GM23248 (cell line): ENCODE data around the gene ADCY7. TPM values are rescaled to one million over a fixed set of nuclear protein-coding genes. Genes with fewer than 3 reads are reported as not detected.
"Not testable (repeated sequence)": the region's sequence is repeated elsewhere in the genome, so short reads cannot be mapped to it uniquely, and the experiment has no call there.

Source experiments
- DNase-seq: peaks from one replicate; pipeline ENCODE4 v3.0.0-alpha.2; 2015
- H2AFZ ChIP-seq: fragments of 200-600 bp; sonication (generic); 2 replicates; pipeline ENCODE4 v1.6.1; 2016; ENCODE audit warnings: antibody characterized with exemption
- H3F3A ChIP-seq: fragments of 200-600 bp; sonication (generic); 2 replicates; pipeline ENCODE4 v1.6.1; 2016; ENCODE audit warnings: mild to moderate bottlenecking, antibody characterized with exemption, mixed run types; ENCODE audit not compliant: insufficient read depth
- H3K27ac ChIP-seq: fragments of 200-600 bp; sonication (generic); 2 replicates; pipeline ENCODE4 v1.5.1; 2016; ENCODE audit warnings: mild to moderate bottlenecking
- H3K27me3 ChIP-seq: fragments of 200-600 bp; sonication (generic); replicated peaks from 2 replicates; pipeline ENCODE4 v1.6.1; 2016; ENCODE audit warnings: mild to moderate bottlenecking; ENCODE audit not compliant: insufficient read depth
- H3K36me3 ChIP-seq: fragments of 200-600 bp; sonication (generic); 2 replicates; pipeline ENCODE4 v1.6.1; 2016; ENCODE audit warnings: low read depth, mild to moderate bottlenecking
- H3K4me1 ChIP-seq: fragments of 200-600 bp; sonication (generic); 2 replicates; pipeline ENCODE4 v1.6.1; 2016; ENCODE audit warnings: mild to moderate bottlenecking; ENCODE audit not compliant: insufficient read depth
- H3K4me2 ChIP-seq: fragments of 200-600 bp; sonication (generic); one replicate; pipeline ENCODE4 v1.6.1; 2016; ENCODE audit warnings: mild to moderate bottlenecking; ENCODE audit not compliant: unreplicated experiment
- H3K4me3 ChIP-seq: fragments of 200-600 bp; sonication (generic); 2 replicates; pipeline ENCODE4 v1.5.1; 2016; ENCODE audit warnings: mild to moderate bottlenecking
- H3K79me2 ChIP-seq: fragments of 200-600 bp; sonication (generic); 2 replicates; pipeline ENCODE4 v1.6.1; 2016; ENCODE audit warnings: mild to moderate bottlenecking; ENCODE audit not compliant: insufficient read depth
- H3K9ac ChIP-seq: fragments of 200-600 bp; sonication (generic); 2 replicates; pipeline ENCODE4 v1.6.1; 2016; ENCODE audit warnings: mild to moderate bottlenecking
- H3K9me2 ChIP-seq: fragments of 200-600 bp; sonication (generic); 2 replicates; pipeline ENCODE4 v1.6.1; 2016; ENCODE audit warnings: mixed run types, mild to moderate bottlenecking, moderate library complexity; ENCODE audit not compliant: insufficient read depth
- H3K9me3 ChIP-seq: fragments of 200-600 bp; sonication (generic); one replicate; pipeline ENCODE4 v1.6.1; 2017; ENCODE audit warnings: low read depth
- H4K20me1 ChIP-seq: fragments of 200-600 bp; sonication (generic); 2 replicates; pipeline ENCODE4 v1.6.0; 2016; ENCODE audit not compliant: insufficient read depth
- EZH2 ChIP-seq: fragments of 200-600 bp; sonication (generic); IDR thresholded peaks from 2 replicates; pipeline ENCODE4 v1.6.1; 2018; ENCODE audit warnings: antibody characterized with exemption, mild to moderate bottlenecking; ENCODE audit not compliant: insufficient read depth, poor library complexity, severe bottlenecking
- EZH2phosphoT487 ChIP-seq: fragments of 200-600 bp; sonication (generic); IDR thresholded peaks from 2 replicates; pipeline ENCODE4 v1.6.1; 2018; ENCODE audit warnings: antibody characterized with exemption, moderate library complexity, mild to moderate bottlenecking, low read depth; ENCODE audit not compliant: insufficient read depth
- WGBS, 2 experiments: methylation state at CpG; one replicate each; pipeline ENCODE4 v1.1.6; 2015 to 2017; ENCODE audit warnings: low lambda C conversion rate in 2 of 2, low coverage in 1 of 2; ENCODE audit errors: missing lambda C conversion rate in 2 of 2; 5-methylcytosine and 5-hydroxymethylcytosine counted together
- in situ Hi-C: fragments of 300-500 bp; cut with MboI; formaldehyde crosslinking; loops from 2 replicates; pipeline ENCODE4 v1.15.0; 2020
- polyA plus RNA-seq: library from polyadenylated mRNA; unstranded; fragments of >200 nt; fragmentation: Nextera tagmentation; extraction: Ambion mirVana; gene quantifications from 2 replicates; pipeline ENCODE4 v1.2.1, GENCODE V29; 2016
- total RNA-seq: library from RNA; depleted of rRNA; stranded (reverse); fragments of >200 nt; shearing (Covaris generic); gene quantifications from 2 replicates; pipeline ENCODE4 v1.2.3, GENCODE V29; 2014

Gene ADCY7
- total and polyA plus RNA-seq, 2 experiments from 2014 or later = 31.9 to 87.4 TPM

GRCh38 chr16:50235581-50235980, 30.8 kb upstream of the ADCY7 start:
- no peak overlapping the region for H3K9ac ChIP-seq
- in situ Hi-C loops = no loop called here
- no peaks in the 10 kb centered on the region for H3K79me2 ChIP-seq
- DNase-seq = peak; percentile 15
- no peaks in the 10 kb centered on the region for H3K9me3 ChIP-seq
- H3K27me3 ChIP-seq = no peaks in the 10 kb centered on the region
- H3K27ac ChIP-seq = no peak overlapping the region
- no peak for TF ChIP-seq EZH2
- TF ChIP-seq EZH2phosphoT487 = no peak
- no peak overlapping the region for H3K4me3 ChIP-seq
- H3K9me2 ChIP-seq = no peaks in the 10 kb centered on the region; the same call in 1 of the 2 replicates
- no peaks in the 10 kb centered on the region for H4K20me1 ChIP-seq
- H2AFZ ChIP-seq = no peak overlapping the region
- H3K36me3 ChIP-seq = 0 out of 2 replicates have a peak, but pooled peaks cover under 1% of the 10 kb centered on the region
- H3F3A ChIP-seq = peaks cover 29% of the 10 kb centered on the region
- 67 to 74% methylated on average over 4 to 6 of the region's 6 CpGs for WGBS, 2 experiments
- no peak overlapping the region for H3K4me2 ChIP-seq
- peaks cover 16% of the 10 kb centered on the region for H3K4me1 ChIP-seq

- 91 to 94% methylated on average over 3 of the region's 3 CpGs for WGBS, 2 experiments
- Histone ChIP-seq H3K4me3 (no peak overlapping the region), H3F3A (peaks cover 44% of the 10 kb centered on the region), H3K9me2 (no peaks in the 10 kb centered on the region), H3K4me1 (peaks cover 21% of the 10 kb centered on the region), H3K4me2 (no peak overlapping the region), H2AFZ (no peak overlapping the region), H3K79me2 (no peaks in the 10 kb centered on the region), H3K27me3 (no peaks in the 10 kb centered on the region), H3K36me3 (no peaks in the 10 kb centered on the region), H4K20me1 (no peaks in the 10 kb centered on the region), H3K9me3 (no peaks in the 10 kb centered on the region), H3K9ac (no peak overlapping the region), H3K27ac (no peak overlapping the region)
- TF ChIP-seq EZH2 (no peak), EZH2phosphoT487 (no peak)
- in situ Hi-C loops = no loop called here
- no peak for DNase-seq
Measured at GRCh38 chr16:50238314-50238713, 28.0 kb upstream of the ADCY7 start.

DNA sequence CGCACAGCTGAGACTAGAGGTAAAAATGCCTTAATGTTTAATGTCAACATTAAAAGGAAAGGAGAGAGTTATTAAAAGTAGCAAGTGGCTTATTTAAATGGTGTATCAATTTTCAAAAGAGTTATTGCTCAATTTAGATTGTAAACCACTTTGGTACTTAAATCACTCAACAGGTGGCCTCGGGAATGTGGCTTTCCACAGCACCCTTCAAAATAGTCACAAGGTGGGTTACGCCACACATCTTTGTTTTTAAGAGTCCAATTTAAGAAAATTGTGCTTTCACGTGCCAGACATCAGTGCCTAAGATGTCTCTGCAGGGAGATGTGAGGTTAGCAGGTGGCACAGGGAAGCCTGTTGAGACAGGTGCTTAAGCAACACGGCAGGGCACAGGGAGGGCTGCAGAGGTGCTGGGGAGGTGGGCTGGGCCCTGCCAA, 27.5 kb upstream of the ADCY7 start:
- Histone ChIP-seq H2AFZ (no peak overlapping the region), H3K9me2 (no peaks in the 10 kb centered on the region), H3K27ac (no peak overlapping the region), H3F3A (peaks cover 38% of the 10 kb centered on the region), H3K9ac (no peak overlapping the region), H3K4me1 (peaks cover 21% of the 10 kb centered on the region), H3K36me3 (no peaks in the 10 kb centered on the region), H4K20me1 (no peaks in the 10 kb centered on the region), H3K27me3 (no peaks in the 10 kb centered on the region), H3K79me2 (no peaks in the 10 kb centered on the region), H3K9me3 (no peaks in the 10 kb centered on the region), H3K4me3 (no peak overlapping the region), H3K4me2 (no peak overlapping the region)
- TF ChIP-seq EZH2phosphoT487 (no peak), EZH2 (no peak)
- WGBS, 2 experiments = 56 to 59% methylated on average over 5 of the region's 5 CpGs
- no peak for DNase-seq
- in situ Hi-C loops = no loop called here

DNA sequence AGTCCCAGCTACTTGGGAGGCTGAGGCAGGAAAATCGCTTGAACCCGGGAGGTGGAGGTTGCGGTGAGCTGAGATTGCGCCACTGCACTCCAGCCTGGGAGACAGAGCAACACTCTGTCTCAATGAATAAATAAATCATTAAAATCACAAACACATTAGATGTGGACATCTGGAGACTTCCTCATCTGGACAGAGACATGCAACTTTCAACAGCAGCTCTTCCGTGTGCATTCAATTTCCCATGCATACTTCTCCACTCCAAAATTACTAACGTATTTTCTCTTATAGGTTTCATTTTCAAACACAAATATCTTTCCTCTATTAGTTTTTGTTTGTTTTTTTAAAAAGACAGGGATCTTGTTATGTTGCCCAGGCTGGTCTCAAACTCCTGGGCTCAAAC, 23.3 kb upstream of the ADCY7 start:
- H3K36me3 ChIP-seq, H3K9me2 ChIP-seq, H4K20me1 ChIP-seq, H3K27ac ChIP-seq, in situ Hi-C loops, H3K9me3 ChIP-seq, H3K4me2 ChIP-seq, H2AFZ ChIP-seq, H3K9ac ChIP-seq, H3K4me3 ChIP-seq, H3K27me3 ChIP-seq: not testable (repeated sequence)
- peak; percentile 49 for DNase-seq
- H3F3A ChIP-seq = peaks cover 21% of the 10 kb centered on the region
- 27% methylated on average over 6 of the region's 6 CpGs for WGBS, 2 experiments
- peaks cover 17% of the 10 kb centered on the region for H3K4me1 ChIP-seq
- H3K79me2 ChIP-seq = peaks cover 18% of the 10 kb centered on the region

GRCh38 chr16:50244140-50244503, 22.2 kb upstream of the ADCY7 start:
- H3K4me3 ChIP-seq = no peak overlapping the region
- H3K79me2 ChIP-seq = peaks cover 29% of the 10 kb centered on the region
- no peak overlapping the region for H3K4me2 ChIP-seq
- in situ Hi-C loops = no loop called here
- H3K9me3 ChIP-seq = no peaks in the 10 kb centered on the region
- no peak overlapping the region for H3K27ac ChIP-seq
- no peaks in the 10 kb centered on the region for H3K36me3 ChIP-seq
- no peaks in the 10 kb centered on the region for H3K9me2 ChIP-seq
- H3K4me1 ChIP-seq = peaks cover 17% of the 10 kb centered on the region
- no peaks in the 10 kb centered on the region for H4K20me1 ChIP-seq
- peak; percentile 77 for DNase-seq
- H3K9ac ChIP-seq = no peak overlapping the region
- TF ChIP-seq EZH2phosphoT487 (no peak), EZH2 (no peak)
- H3F3A ChIP-seq = peaks cover 21% of the 10 kb centered on the region
- no peak overlapping the region for H2AFZ ChIP-seq
- WGBS, 2 experiments = 60 to 66% methylated on average over 9 of the region's 9 CpGs
- H3K27me3 ChIP-seq = no peaks in the 10 kb centered on the region
